ENCODE data around the gene DCLK1. TPM values are rescaled to one million over a fixed set of nuclear protein-coding genes. Genes with fewer than 3 reads are reported as not detected.
"Not testable (repeated sequence)": the region's sequence is repeated elsewhere in the genome, so short reads cannot be mapped to it uniquely, and the experiment has no call there.

Gene DCLK1
- total RNA-seq, 2 donors from 2014 or later, result not detected

- DNase-seq (ENCODE audit: low spot score in 2 of 2), result no peak
- no peak for ATAC-seq
- H3K9me3 Mint-ChIP-seq, result peaks cover 0 to 12% of the 10 kb centered on the region in 2 donors
- no peak overlapping the region for H3K27ac Mint-ChIP-seq
- no peaks in the 10 kb centered on the region for H3K36me3 Mint-ChIP-seq
These were observed 138.2 kb downstream of the DCLK1 start for GRCh38 chr13:35992964-35993363.

DNA sequence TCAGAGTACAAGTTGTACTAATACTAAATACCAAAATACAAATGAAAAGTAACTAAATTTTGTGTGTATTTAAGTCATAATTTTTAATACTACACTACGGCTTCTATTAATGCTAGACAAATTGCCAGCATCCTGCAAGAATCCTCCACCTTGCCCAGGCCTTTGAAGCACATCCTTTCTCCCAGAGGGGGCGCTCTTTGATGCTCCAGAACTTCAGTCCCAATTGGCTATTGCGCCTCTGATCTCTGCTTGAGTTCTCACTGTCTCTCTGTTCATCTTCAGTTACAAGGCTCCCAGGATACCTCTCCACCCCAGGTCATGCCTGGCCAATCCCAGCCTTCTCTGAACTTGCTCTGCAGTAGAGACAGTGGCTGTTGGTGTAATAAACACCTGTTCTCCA, 141.0 kb downstream of the DCLK1 start:
- peaks cover 2 to 7% of the 10 kb centered on the region in 2 donors for H3K9me3 Mint-ChIP-seq
- no peak for ATAC-seq
- no peak for DNase-seq (ENCODE audit: low spot score in 2 of 2)
- peaks cover 0 to under 1% of the 10 kb centered on the region in 2 donors for H3K36me3 Mint-ChIP-seq
- no peak overlapping the region for H3K27ac Mint-ChIP-seq

DNA sequence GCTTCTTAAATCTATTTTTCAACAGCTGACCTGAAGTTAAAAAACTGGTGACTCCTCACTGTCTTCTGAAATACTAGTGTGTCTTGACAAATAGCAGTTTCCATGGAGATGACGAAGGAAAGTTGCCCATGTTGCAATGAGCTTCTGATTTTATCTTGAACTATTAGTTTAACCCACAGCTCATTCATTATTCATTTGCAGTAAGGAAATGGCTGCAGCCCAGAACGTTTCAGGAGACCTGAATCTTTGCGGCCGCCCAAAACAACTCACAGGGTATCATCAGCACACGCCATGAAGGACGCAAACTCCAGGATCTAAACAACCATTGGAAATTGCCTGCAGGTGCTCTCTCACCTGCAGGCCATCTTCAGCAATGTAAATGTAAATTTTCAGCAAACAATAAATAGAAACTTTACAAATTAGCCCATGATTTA, 142.5 kb downstream of the DCLK1 start:
- ATAC-seq (no peak), DNase-seq (ENCODE audit: low spot score in 2 of 2) (no peak)
- Mint-ChIP-seq H3K36me3 (peaks cover 0 to 7% of the 10 kb centered on the region in 2 donors), H3K27ac (no peak overlapping the region), H3K9me3 (peaks cover 4 to 7% of the 10 kb centered on the region in 2 donors)

- DNase-seq (ENCODE audit: low spot score in 2 of 2), result no peak
- Mint-ChIP-seq H3K36me3 (peaks cover 0 to 7% of the 10 kb centered on the region in 2 donors), H3K27ac (no peak overlapping the region), H3K9me3 (peaks cover 2 to 4% of the 10 kb centered on the region in 2 donors)
- ATAC-seq, result no peak
These were observed 143.3 kb downstream of the DCLK1 start for GRCh38 chr13:35987572-35988513.

DNA sequence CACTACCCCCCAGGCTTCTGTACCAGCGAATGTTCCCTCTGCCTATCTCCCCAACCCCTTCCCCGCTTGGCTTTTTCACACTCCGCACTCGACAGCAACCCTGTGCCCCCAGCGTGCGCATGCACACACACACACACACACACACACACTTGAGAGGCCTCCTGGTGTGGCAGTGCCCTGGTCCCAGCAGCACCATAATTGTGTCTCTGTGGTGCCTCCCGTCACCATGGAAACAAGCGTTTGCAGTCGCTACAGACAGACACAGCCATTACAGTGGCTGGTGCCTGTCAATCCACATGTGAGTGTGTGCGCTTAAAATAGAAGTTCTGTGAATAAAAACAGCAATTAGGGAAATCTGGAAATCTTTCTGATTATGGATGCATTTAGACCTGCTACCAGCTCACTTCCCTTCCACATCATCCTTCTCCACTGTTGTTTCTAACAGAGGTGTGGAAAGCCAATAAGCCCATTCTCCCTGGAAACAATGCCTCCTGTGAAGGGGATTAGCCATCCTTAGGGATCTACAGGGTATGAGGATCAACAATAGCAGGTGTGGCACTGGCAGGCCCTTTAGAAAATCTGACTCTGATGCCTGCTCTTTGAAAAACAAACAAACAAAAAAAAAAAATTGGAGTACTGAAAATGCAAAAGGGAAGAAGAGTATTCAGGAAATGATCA, 146.3 kb downstream of the DCLK1 start:
- H3K36me3 Mint-ChIP-seq, result peaks cover 0 to 7% of the 10 kb centered on the region in 2 donors
- no peak overlapping the region for H3K27ac Mint-ChIP-seq
- ATAC-seq (no peak), DNase-seq (ENCODE audit: low spot score in 2 of 2) (no peak)
- peaks cover 0 to 4% of the 10 kb centered on the region in 2 donors for H3K9me3 Mint-ChIP-seq

DNA sequence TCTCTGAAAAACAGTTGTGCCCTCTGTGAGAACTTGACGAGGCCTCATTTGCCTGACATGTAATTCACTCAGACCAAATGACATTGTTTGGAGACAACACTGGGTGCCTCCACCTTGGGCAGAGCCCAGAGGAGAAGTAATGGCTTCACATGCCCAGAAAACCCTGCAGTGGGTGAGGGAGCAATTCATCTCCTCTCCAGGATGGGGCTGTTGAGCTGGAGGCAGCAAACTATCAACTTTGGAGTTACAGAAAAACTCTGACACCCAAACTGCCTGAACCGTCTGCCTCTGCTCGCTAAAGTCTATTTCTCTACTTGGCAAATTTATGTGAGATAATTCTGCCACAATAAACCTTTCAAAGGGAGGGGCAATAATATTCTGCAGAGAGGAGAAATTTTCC, 146.9 kb downstream of the DCLK1 start:
- no peak for DNase-seq (ENCODE audit: low spot score in 2 of 2)
- ATAC-seq, result no peak
- H3K9me3 Mint-ChIP-seq, result peaks cover 0 to 4% of the 10 kb centered on the region in 2 donors
- H3K27ac Mint-ChIP-seq, result no peak overlapping the region
- H3K36me3 Mint-ChIP-seq, result peaks cover 0 to 7% of the 10 kb centered on the region in 2 donors

- not testable (repeated sequence) for DNase-seq (ENCODE audit: low spot score in 2 of 2); H3K36me3 Mint-ChIP-seq; ATAC-seq; H3K27ac Mint-ChIP-seq; H3K9me3 Mint-ChIP-seq
These were observed 147.5 kb downstream of the DCLK1 start for GRCh38 chr13:35983703-35984102.

GRCh38 chr13:35983206-35983605, 148.0 kb downstream of the DCLK1 start:
- ATAC-seq (no peak), DNase-seq (ENCODE audit: low spot score in 2 of 2) (no peak)
- Mint-ChIP-seq H3K36me3 (peaks cover 0 to 7% of the 10 kb centered on the region in 2 donors), H3K9me3 (peaks cover 0 to 4% of the 10 kb centered on the region in 2 donors), H3K27ac (no peak overlapping the region)

DNA sequence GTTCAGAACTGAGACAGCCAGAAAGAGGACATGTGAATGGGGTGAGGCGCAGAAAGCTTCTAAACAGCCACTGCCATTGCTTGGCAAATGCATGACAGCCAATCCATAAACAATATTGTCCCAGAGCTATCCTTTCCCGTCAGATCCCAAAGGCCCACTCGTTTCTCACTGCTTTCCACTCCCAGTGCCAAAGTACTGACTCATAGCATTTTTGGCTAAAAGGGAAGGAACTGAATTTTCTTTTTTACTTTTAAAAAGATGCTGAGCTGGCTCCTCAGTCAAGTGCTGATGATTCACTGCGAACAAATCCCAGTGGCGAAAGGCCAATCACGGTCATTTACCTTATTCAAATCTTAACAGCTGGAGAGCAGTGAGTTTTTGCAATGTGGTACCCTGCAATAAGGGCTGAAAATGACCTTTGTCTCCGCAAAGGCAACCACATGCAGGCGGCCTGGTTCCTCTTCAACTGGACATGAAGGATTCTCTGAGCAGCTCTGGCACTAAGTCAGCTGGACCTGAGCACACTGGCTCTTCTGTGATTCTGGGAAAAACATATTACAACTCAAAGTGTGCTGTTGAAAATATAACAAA, 151.7 kb downstream of the DCLK1 start:
- ATAC-seq, result no peak
- no peaks in the 10 kb centered on the region for H3K36me3 Mint-ChIP-seq

DNA sequence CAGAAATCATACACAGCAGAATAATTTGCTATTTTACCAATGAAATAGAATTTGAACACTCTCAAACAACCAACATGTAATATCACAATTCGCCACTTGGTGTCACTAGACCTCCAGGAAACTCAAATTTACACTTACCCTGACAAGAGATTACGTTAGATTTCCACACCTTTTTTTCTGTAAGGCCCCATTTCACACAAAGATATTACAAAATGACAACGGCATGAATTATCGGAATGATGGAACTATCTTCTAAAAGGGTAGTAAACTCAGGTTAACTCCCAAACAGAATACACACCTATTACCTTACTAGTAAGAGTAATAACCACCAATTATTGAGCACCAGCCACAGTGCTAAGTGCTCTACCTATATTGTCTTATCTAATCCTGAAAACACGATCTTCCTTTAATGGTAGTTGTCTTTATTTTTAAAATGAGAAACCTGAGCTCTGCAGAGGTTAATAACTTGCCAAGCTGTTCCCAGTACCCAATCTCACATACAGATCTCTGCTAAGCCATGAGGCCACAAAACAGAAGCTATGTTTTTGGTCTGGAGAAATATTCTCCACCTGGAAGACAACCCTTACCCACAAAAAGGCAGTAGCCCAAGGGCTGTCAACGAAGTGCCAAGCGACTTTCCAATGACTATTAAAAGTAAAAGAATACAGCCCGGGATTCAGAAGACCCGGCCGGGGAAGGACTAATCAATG, 152.4 kb downstream of the DCLK1 start:
- ATAC-seq (no peak), DNase-seq (ENCODE audit: low spot score in 2 of 2) (peak in 1 of 2 donors; percentile 52)
- no peaks in the 10 kb centered on the region for H3K36me3 Mint-ChIP-seq
- peaks cover 3 to 11% of the 10 kb centered on the region in 2 donors for H3K9me3 Mint-ChIP-seq
- H3K27ac Mint-ChIP-seq, result no peak overlapping the region

More for the DNA sequence above, 151.7 kb downstream of the DCLK1 start:
- no peak for DNase-seq (ENCODE audit: low spot score in 2 of 2)
- Mint-ChIP-seq H3K9me3 (peaks cover 0 to 5% of the 10 kb centered on the region in 2 donors), H3K27ac (no peak overlapping the region)

- H3K27ac Mint-ChIP-seq, result no peak overlapping the region
- peaks cover 12 to 18% of the 10 kb centered on the region in 2 donors for H3K9me3 Mint-ChIP-seq
- H3K36me3 Mint-ChIP-seq, result peaks cover 0 to 4% of the 10 kb centered on the region in 2 donors
- ATAC-seq, result no peak
- no peak for DNase-seq (ENCODE audit: low spot score in 2 of 2)
These were observed 154.1 kb downstream of the DCLK1 start for GRCh38 chr13:35977060-35977459.

DNA sequence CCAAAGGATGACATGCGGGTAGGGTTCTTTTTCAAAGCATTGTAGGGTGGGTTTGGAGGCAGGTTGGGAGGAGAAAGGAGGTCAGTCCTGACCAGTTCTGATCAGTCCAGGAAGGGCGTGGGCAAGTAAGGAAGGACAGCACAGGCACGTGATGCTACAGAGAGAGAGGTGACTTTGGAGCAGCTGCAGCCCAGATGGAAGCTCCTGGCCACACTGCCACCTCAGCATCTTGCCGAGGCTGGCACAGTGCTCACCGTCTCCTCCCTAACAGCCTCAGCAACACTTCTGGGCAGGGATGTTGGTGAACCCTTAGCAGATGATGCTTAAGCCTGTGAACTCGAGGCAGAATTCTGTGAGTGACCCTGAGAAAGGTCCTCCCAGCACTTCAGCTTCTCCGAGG, 155.1 kb downstream of the DCLK1 start:
- peaks cover 13 to 22% of the 10 kb centered on the region in 2 donors for H3K9me3 Mint-ChIP-seq
- no peak overlapping the region for H3K27ac Mint-ChIP-seq
- H3K36me3 Mint-ChIP-seq, result peaks cover 0 to 4% of the 10 kb centered on the region in 2 donors
- ATAC-seq, result no peak
- no peak for DNase-seq (ENCODE audit: low spot score in 2 of 2)

DNA sequence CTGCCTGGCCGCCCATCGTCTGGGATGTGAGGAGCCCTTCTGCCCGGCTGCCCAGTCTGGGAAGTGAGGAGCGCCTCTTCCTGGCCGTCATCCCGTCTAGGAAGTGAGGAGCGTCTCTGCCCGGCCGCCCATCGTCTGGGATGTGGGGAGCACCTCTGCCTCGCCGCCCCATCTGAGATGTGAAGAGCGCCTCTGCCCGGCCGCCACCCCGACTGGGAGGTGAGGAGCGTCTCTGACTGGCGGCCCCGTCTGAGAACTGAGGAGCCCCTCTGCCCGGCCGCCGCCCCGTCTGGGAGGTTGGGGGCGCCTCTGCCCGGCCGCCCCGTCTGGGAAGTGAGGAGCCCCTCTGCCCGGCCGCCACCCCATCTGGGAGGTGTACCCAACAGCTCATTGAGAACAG, 164.2 kb downstream of the DCLK1 start:
- not testable (repeated sequence) for H3K27ac Mint-ChIP-seq; H3K36me3 Mint-ChIP-seq; ATAC-seq; DNase-seq (ENCODE audit: low spot score in 2 of 2)
- peaks cover 10 to 14% of the 10 kb centered on the region in 2 donors for H3K9me3 Mint-ChIP-seq

DNA sequence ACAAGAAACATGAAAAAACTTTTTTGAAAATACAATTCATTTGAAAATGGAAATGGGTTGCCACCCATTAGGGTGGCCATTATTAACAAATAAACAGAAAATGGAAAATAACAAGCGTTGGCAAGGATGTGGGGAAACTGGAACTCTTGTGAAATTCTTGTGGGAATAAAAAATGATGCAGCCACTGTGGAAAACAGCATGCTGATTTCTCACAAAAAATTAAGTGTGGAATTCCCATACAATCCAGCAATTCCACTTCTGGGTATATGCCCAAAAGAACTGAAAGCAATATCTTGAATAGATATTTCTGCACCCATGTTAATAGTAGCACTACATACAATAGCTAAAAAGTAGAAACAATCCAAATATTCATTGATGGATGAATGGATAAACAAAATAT, 165.2 kb downstream of the DCLK1 start:
- peaks cover 10 to 12% of the 10 kb centered on the region in 2 donors for H3K9me3 Mint-ChIP-seq
- ATAC-seq (no peak), DNase-seq (ENCODE audit: low spot score in 2 of 2) (no peak)
- H3K36me3 Mint-ChIP-seq, result no peaks in the 10 kb centered on the region
- H3K27ac Mint-ChIP-seq, result no peak overlapping the region

GRCh38 chr13:35965226-35965927, 165.8 kb downstream of the DCLK1 start:
- Mint-ChIP-seq H3K36me3 (no peaks in the 10 kb centered on the region), H3K27ac (no peak overlapping the region), H3K9me3 (peaks cover 10 to 12% of the 10 kb centered on the region in 2 donors)
- no peak for ATAC-seq
- DNase-seq (ENCODE audit: low spot score in 2 of 2), result no peak

GRCh38 chr13:35964863-35965180, 166.4 kb downstream of the DCLK1 start:
- Mint-ChIP-seq H3K36me3 (no peaks in the 10 kb centered on the region), H3K9me3 (peaks cover 10 to 12% of the 10 kb centered on the region in 2 donors), H3K27ac (no peak overlapping the region)
- ATAC-seq (no peak), DNase-seq (ENCODE audit: low spot score in 2 of 2) (no peak)

Data from activated naive CD4-positive, alpha-beta T cell treated with anti-CD3 and anti-CD28 coated beads, Interleukin-2, amount 50 U/mL, for 72 hours (primary cell).